H9 (cell line): ENCODE results near the gene ACBD7. TPM values are rescaled to one million over a fixed set of nuclear protein-coding genes. Genes with fewer than 3 reads are reported as not detected.

ENCODE experiments used
- DNase-seq: peaks from one replicate; pipeline ENCODE4 v3.0.0-alpha.2; 2017
- H2AFZ ChIP-seq: one replicate; pipeline ENCODE4 v1.6.1; 2013; ENCODE audit warnings: mild to moderate bottlenecking, low read length, control low read depth, moderate library complexity
- H2AK5ac ChIP-seq: 2 replicates; pipeline ENCODE4 v1.6.1; 2013; ENCODE audit warnings: low read length, control low read depth, mixed read lengths; ENCODE audit not compliant: insufficient read length
- H2BK120ac ChIP-seq: one replicate; pipeline ENCODE4 v1.6.1; 2013; ENCODE audit warnings: low read depth, mild to moderate bottlenecking, low read length, control low read depth, inconsistent platforms; ENCODE audit not compliant: poor library complexity, severe bottlenecking
- H2BK12ac ChIP-seq: 2 replicates; pipeline ENCODE4 v1.6.1; 2013; ENCODE audit warnings: low read length, control low read depth, mixed read lengths, low read depth; ENCODE audit not compliant: insufficient read length
- H2BK15ac ChIP-seq: 2 replicates; pipeline ENCODE4 v1.6.1; 2013; ENCODE audit warnings: low read depth, low read length, control low read depth
- H2BK20ac ChIP-seq: one replicate; pipeline ENCODE4 v1.6.1; 2013; ENCODE audit warnings: low read depth, mild to moderate bottlenecking, low read length, control low read depth, inconsistent platforms; ENCODE audit not compliant: poor library complexity, severe bottlenecking
- H2BK5ac ChIP-seq: 2 replicates; pipeline ENCODE4 v1.6.1; 2013; ENCODE audit warnings: low read length, control low read depth, mixed read lengths; ENCODE audit not compliant: insufficient read length
- H3K14ac ChIP-seq: 2 replicates; pipeline ENCODE4 v1.6.1; 2013; ENCODE audit warnings: low read length, control low read depth; ENCODE audit not compliant: insufficient read depth
- H3K18ac ChIP-seq: 2 replicates; pipeline ENCODE4 v1.6.1; 2013; ENCODE audit warnings: low read depth, mild to moderate bottlenecking, mixed read lengths, low read length, control low read depth; ENCODE audit not compliant: insufficient read length
- H3K23ac ChIP-seq: 2 replicates; pipeline ENCODE4 v1.6.1; 2013; ENCODE audit warnings: low read length, control low read depth, mixed read lengths, low read depth; ENCODE audit not compliant: insufficient read length
- H3K23me2 ChIP-seq: 2 replicates; pipeline ENCODE4 v1.6.1; 2013; ENCODE audit warnings: low read depth, mild to moderate bottlenecking, mixed read lengths, low read length, control low read depth; ENCODE audit not compliant: insufficient read length, poor library complexity, severe bottlenecking
- H3K27ac ChIP-seq: 2 replicates; pipeline ENCODE4 v1.5.1; 2013; ENCODE audit warnings: low read length, control low read depth, mixed read lengths, low read depth; ENCODE audit not compliant: insufficient read length
- H3K27me3 ChIP-seq: 2 replicates; pipeline ENCODE4 v1.6.1; 2013; ENCODE audit warnings: low read length, control low read depth, inconsistent platforms; ENCODE audit not compliant: insufficient read depth
- H3K4ac ChIP-seq: 2 replicates; pipeline ENCODE4 v1.6.1; 2013; ENCODE audit warnings: low read depth, mild to moderate bottlenecking, control low read depth, inconsistent platforms, low read length, moderate library complexity
- H3K4me1 ChIP-seq: 2 replicates; pipeline ENCODE4 v1.6.1; 2013; ENCODE audit warnings: low read length, control low read depth, inconsistent platforms; ENCODE audit not compliant: insufficient read depth
- H3K4me2 ChIP-seq: 2 replicates; pipeline ENCODE4 v1.6.1; 2013; ENCODE audit warnings: low read length, control low read depth, mixed read lengths; ENCODE audit not compliant: insufficient read length, insufficient read depth
- H3K56ac ChIP-seq: 2 replicates; pipeline ENCODE4 v1.6.1; 2013; ENCODE audit warnings: low read depth, mild to moderate bottlenecking, mixed read lengths, low read length, control low read depth; ENCODE audit not compliant: insufficient read length
- H3K79me1 ChIP-seq: 2 replicates; pipeline ENCODE4 v1.6.1; 2013; ENCODE audit warnings: low read depth, mild to moderate bottlenecking, moderate library complexity, low read length, control low read depth, inconsistent platforms; ENCODE audit not compliant: insufficient read depth, poor library complexity, severe bottlenecking
- H3K79me2 ChIP-seq: 2 replicates; pipeline ENCODE4 v1.6.1; 2013; ENCODE audit warnings: low read length, control low read depth, inconsistent platforms; ENCODE audit not compliant: insufficient read depth
- H3K9ac ChIP-seq: 2 replicates; pipeline ENCODE4 v1.6.1; 2013; ENCODE audit warnings: low read length, control low read depth, mixed read lengths; ENCODE audit not compliant: insufficient read length; ENCODE audit errors: extremely low read depth
- H3K9me3 ChIP-seq: one replicate; pipeline ENCODE4 v1.6.1; 2013; ENCODE audit warnings: low read depth, low read length, inconsistent platforms; ENCODE audit not compliant: control insufficient read depth
- H3T11ph ChIP-seq: one replicate; pipeline ENCODE4 v1.6.1; 2013; ENCODE audit warnings: mild to moderate bottlenecking, low read length, control low read depth, inconsistent platforms
- H4K20me1 ChIP-seq: one replicate; pipeline ENCODE4 v1.6.1; 2013; ENCODE audit not compliant: control insufficient read depth, insufficient read length, insufficient read depth
- H4K5ac ChIP-seq: 2 replicates; pipeline ENCODE4 v1.6.1; 2013; ENCODE audit warnings: low read depth, mild to moderate bottlenecking, mixed read lengths, low read length, control low read depth; ENCODE audit not compliant: insufficient read length
- H4K8ac ChIP-seq: replicated peaks from 2 replicates; pipeline ENCODE4 v1.6.1; 2013; ENCODE audit warnings: low read length, control low read depth, mixed read lengths, low read depth; ENCODE audit not compliant: insufficient read length
- H4K91ac ChIP-seq: 2 replicates; pipeline ENCODE4 v1.6.1; 2013; ENCODE audit warnings: low read depth, mild to moderate bottlenecking, moderate library complexity, mixed read lengths, low read length, control low read depth; ENCODE audit not compliant: insufficient read length
- H3K27ac Mint-ChIP-seq, 3 experiments: 2 replicates in 2 of 3; 3 replicates in 1 of 3; pipeline ENCODE4 v1.8.0; 2020 to 2021; ENCODE audit warnings: mixed read lengths in 3 of 3, mild to moderate bottlenecking in 1 of 3, moderate library complexity in 1 of 3
- H3K27me3 Mint-ChIP-seq: 2 replicates; pipeline ENCODE4 v1.8.0; 2021; ENCODE audit warnings: low read depth, mild to moderate bottlenecking, moderate library complexity, mixed read lengths
- H3K36me3 Mint-ChIP-seq, 3 experiments: 2 replicates in 2 of 3; 3 replicates in 1 of 3; pipeline ENCODE4 v1.8.0; 2020 to 2021; ENCODE audit warnings: low read depth in 3 of 3, mixed read lengths in 3 of 3; ENCODE audit not compliant: insufficient read depth in 1 of 3
- H3K4me1 Mint-ChIP-seq, 2 experiments: 2 replicates each; pipeline ENCODE4 v1.8.0; 2020; ENCODE audit warnings: mixed read lengths in 2 of 2
- H3K4me3 Mint-ChIP-seq, 2 experiments: 2 replicates in 1 of 2; 3 replicates in 1 of 2; pipeline ENCODE4 v1.8.0; 2020 to 2021; ENCODE audit warnings: mild to moderate bottlenecking in 2 of 2, mixed read lengths in 2 of 2, moderate library complexity in 1 of 2
- H3K9me3 Mint-ChIP-seq, 2 experiments: 2 replicates in 1 of 2; 3 replicates in 1 of 2; pipeline ENCODE4 v1.8.0; 2020; ENCODE audit warnings: mild to moderate bottlenecking in 2 of 2, mixed read lengths in 2 of 2, moderate library complexity in 1 of 2
- WGBS: extraction: QIAGEN DNeasy Blood & Tissue Kit; methylation state at CpG from one replicate; pipeline ENCODE4 v1.1.7; 2013; ENCODE audit warnings: missing lambda C conversion rate, low lambda C conversion rate, mixed read lengths; ENCODE audit not compliant: insufficient read length; ENCODE audit errors: extremely low coverage; 5-methylcytosine and 5-hydroxymethylcytosine counted together
- total RNA-seq: library from RNA; stranded (reverse); gene quantifications from 2 replicates; pipeline ENCODE4 v1.2.1, GENCODE V29; 2021
- TF ChIP-seq, protein P1 (sequence below): fragments of 200-600 bp; sonication (generic); conservative IDR thresholded peaks from 3 replicates; pipeline ENCODE4 v1.8.0; 2021; ENCODE audit warnings: antibody characterized with exemption, mild to moderate bottlenecking

ACBD7 gene
- total RNA-seq, 1 experiment from 2014 or later = 25.0 TPM

DNA sequence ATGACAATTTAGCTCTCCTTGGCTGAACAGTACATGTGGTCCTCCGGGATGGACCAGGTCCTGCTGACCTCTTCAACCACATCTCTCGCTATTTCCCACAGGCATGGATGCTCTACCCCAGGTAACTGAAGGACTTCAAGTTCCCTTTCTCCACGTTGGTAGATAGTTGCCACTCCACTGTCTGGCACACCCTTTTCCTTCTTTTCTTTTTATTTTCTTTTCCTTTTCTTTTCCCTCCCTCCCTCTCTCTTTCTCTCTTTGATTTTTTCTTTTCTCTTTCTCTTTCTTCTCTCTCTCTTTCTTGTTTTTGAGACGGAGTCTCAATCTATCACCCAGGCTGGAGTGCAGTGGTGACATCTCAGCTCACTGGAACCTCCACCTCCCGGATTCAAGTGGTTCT is 2.8 kb upstream of the ACBD7 start:
- peaks cover 1 to 3% of the 10 kb centered on the region in 2 experiments for H3K4me1 Mint-ChIP-seq
- H4K8ac ChIP-seq = no peak overlapping the region
- peaks cover 4% of the 10 kb centered on the region; the same call in 1 of the 2 replicates for H3K27me3 Mint-ChIP-seq
- no CpG with 5 or more reads among the region's 5 CpGs for WGBS
- no peak overlapping the region for H2AFZ ChIP-seq
- H3K9me3 Mint-ChIP-seq = no peaks in the 10 kb centered on the region; a peak in 1 of 5 replicates
- no peak overlapping the region for H3T11ph ChIP-seq
- no peak overlapping the region for H3K27ac ChIP-seq
- no peaks in the 10 kb centered on the region; the same call in 1 of the 2 replicates for H3K27me3 ChIP-seq
- DNase-seq = no peak
- H2BK5ac ChIP-seq = no peak overlapping the region
- no peak overlapping the region for H3K4me3 Mint-ChIP-seq
- H3K23me2 ChIP-seq = peaks cover 2% of the 10 kb centered on the region
- no peak overlapping the region for H2BK15ac ChIP-seq
- no peak overlapping the region for H3K27ac Mint-ChIP-seq
- H3K4ac ChIP-seq = no peak overlapping the region
- H3K36me3 Mint-ChIP-seq = no peaks in the 10 kb centered on the region
- H4K20me1 ChIP-seq = no peaks in the 10 kb centered on the region
- no peak overlapping the region for H3K23ac ChIP-seq
- H4K91ac ChIP-seq = no peak overlapping the region
- no peak overlapping the region for H3K56ac ChIP-seq
- TF ChIP-seq, protein P1, sequence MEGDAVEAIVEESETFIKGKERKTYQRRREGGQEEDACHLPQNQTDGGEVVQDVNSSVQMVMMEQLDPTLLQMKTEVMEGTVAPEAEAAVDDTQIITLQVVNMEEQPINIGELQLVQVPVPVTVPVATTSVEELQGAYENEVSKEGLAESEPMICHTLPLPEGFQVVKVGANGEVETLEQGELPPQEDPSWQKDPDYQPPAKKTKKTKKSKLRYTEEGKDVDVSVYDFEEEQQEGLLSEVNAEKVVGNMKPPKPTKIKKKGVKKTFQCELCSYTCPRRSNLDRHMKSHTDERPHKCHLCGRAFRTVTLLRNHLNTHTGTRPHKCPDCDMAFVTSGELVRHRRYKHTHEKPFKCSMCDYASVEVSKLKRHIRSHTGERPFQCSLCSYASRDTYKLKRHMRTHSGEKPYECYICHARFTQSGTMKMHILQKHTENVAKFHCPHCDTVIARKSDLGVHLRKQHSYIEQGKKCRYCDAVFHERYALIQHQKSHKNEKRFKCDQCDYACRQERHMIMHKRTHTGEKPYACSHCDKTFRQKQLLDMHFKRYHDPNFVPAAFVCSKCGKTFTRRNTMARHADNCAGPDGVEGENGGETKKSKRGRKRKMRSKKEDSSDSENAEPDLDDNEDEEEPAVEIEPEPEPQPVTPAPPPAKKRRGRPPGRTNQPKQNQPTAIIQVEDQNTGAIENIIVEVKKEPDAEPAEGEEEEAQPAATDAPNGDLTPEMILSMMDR = no peak
- no peak overlapping the region for H3K9ac ChIP-seq
- H3K4me1 ChIP-seq = no peaks in the 10 kb centered on the region
- no peak overlapping the region for H4K5ac ChIP-seq
- H2AK5ac ChIP-seq = no peak overlapping the region
- H2BK12ac ChIP-seq = no peak overlapping the region
- no peaks in the 10 kb centered on the region for H3K79me1 ChIP-seq
- no peak overlapping the region for H3K14ac ChIP-seq
- no peak overlapping the region for H2BK20ac ChIP-seq
- no peak overlapping the region for H2BK120ac ChIP-seq
- H3K79me2 ChIP-seq = no peaks in the 10 kb centered on the region
- H3K18ac ChIP-seq = no peak overlapping the region
- no peaks in the 10 kb centered on the region for H3K9me3 ChIP-seq
- H3K4me2 ChIP-seq = no peak overlapping the region
